Bronchus fibroblast of lung (primary cell): Measurements from ENCODE around the gene C2CD5. TPM values are rescaled to one million over a fixed set of nuclear protein-coding genes. Genes with fewer than 3 reads are reported as not detected.

Experiments
- total RNA-seq: library from RNA; depleted of rRNA; stranded (reverse); fragments of >200 nt; gene quantifications from 2 replicates; pipeline ENCODE4 v1.2.3, GENCODE V29; 2015

C2CD5 gene
- total RNA-seq: 15.0 TPM in 2 replicates

GRCh38 chr12:22544038-22544979 lies at the start of gene C2CD5:
Gene C2CD5, minus strand, starts transcription at chr12:22544542. Its CDS starts 392 bp downstream, at chr12:22544150.

Other genes starting within 250 kb of the C2CD5 start
- 0.89 and 1.5 TPM in 2 replicates for gene ST8SIA1, start 209.8 kb downstream of the C2CD5 start, total RNA-seq
- gene ETNK1, start 80.6 kb upstream of the C2CD5 start, total RNA-seq: 15.0 and 19.5 TPM in 2 replicates